EH (cell line): Measurements from ENCODE around the gene GPR37.

Source experiments
- DNase-seq: peaks from one replicate; pipeline ENCODE4 v3.0.0-alpha.2; 2015; ENCODE audit warnings: low read depth

Gene GPR37, protein sequence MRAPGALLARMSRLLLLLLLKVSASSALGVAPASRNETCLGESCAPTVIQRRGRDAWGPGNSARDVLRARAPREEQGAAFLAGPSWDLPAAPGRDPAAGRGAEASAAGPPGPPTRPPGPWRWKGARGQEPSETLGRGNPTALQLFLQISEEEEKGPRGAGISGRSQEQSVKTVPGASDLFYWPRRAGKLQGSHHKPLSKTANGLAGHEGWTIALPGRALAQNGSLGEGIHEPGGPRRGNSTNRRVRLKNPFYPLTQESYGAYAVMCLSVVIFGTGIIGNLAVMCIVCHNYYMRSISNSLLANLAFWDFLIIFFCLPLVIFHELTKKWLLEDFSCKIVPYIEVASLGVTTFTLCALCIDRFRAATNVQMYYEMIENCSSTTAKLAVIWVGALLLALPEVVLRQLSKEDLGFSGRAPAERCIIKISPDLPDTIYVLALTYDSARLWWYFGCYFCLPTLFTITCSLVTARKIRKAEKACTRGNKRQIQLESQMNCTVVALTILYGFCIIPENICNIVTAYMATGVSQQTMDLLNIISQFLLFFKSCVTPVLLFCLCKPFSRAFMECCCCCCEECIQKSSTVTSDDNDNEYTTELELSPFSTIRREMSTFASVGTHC

DNA sequence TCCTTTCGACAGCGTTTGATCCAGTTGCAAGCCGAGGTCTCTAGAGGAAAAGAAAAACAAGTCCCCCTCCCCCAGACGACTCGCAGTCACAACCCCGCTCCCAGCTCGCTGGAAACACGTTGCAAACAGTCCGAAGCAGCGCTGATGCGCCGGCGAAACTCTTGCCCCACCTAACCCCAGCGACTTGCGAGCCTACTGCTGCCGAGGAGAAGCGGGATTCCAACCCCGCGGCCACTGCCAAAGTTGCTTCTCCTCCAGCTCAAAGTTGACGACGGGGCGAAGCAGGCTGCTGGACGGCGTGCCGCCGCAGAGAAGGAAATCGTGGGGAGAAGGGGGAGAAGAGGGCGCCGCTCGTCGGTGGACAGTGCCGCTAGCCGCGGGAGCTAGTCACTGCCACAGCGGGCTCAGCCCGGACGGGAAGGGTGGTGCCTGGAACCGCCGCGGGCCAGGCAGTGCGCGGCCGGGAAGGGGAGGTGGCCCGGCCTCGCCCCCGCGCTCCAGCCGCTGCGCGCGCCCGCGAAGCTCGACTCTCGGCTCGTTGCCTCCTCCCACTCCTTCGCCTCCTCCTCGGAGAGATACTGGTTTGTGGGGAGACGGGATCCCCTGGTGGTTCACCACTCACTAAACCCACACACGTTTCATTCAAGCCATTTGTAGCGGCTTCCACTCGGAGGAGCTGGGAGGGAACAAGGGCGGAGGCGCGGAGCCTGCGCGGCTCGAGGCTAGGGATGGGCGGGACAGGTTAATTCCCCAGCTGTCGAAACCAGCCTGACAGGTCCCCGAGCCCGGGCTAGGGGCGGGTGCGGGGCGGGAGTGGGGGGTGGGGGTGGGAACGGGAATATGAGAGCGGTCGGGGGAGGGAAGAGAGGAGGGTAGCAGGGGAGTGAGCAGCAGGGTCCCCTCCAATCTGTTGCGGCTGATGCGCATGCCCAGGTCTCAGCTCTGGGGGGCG is at the start of gene GPR37:
Gene GPR37 (minus strand): TSS at position 392 of the 952 bp plus-strand sequence. CDS start 816 bp downstream, outside the sequence.
- peak; percentile 56 for DNase-seq

- DNase-seq: no peak
These were observed 48.6 kb upstream of the GPR37 start for GRCh38 chr7:124813994-124814798.

- no peak for DNase-seq
These were observed 47.2 kb upstream of the GPR37 start for GRCh38 chr7:124812764-124813163.

DNA sequence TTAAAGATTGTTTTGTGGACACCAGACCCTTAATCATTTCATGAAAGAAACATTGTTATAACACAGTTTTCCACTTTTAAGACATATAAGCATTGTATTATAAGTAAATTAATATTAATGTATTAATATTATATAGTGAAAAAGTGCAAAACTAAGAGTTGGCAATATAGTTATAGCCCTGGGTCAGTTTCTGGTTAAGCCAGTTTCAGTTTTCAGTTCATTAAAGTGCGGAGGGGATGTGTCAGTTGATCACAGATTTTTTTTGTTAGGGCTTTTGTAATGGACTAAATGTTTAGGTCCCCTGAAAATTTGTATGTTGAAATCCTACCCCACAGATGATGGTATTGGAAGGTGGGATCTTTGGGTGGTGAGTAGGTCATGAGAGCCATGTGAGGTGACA is 45.7 kb upstream of the GPR37 start:
- DNase-seq: no peak

- DNase-seq: no peak
These were observed 45.0 kb upstream of the GPR37 start for GRCh38 chr7:124810605-124811004.

DNA sequence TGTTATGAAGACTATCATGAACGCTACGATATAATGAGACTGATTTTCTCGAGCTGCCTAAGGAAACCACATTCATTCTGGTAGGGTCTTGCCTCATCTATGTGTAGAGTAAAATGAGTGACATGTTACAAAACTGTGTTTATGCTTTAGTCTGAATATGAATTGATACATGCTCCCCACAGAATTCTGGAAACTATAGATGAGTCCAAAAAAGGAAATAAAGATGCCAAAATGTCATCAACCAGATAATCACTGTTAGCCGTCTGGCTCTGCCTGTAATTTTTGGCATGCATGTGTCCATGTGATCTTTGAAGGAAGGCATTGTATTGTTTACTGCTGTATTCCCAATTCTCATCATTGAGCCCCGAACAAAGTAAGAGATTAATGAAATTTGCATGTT is 42.6 kb upstream of the GPR37 start:
- no peak for DNase-seq

DNA sequence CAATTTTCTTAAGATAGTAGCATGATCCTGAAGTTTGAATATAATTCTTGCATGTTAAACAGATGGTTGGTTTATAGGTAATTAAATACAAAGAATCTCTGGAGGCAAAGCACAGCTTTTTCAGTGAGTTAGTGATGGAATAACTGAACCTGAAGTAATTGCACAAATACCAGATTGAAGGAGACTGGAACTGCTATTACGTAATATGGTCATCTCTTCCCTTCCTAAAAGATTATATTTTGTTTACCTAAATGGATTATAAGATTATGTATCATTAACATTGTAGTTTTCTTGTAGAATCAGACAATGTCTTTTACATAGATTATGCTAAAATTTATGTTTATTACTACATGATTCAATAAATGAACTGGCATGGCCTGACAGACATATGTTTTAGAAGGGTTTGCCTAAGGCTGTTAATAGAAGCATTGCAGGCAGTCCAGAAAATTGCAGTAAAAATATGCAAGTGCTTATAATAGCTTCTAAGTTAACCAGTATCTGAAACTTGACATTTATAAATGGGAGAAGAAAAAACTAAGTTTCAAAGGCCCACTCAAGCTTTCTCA is 35.8 kb upstream of the GPR37 start:
- no peak for DNase-seq

- no peak for DNase-seq
These were observed 34.8 kb upstream of the GPR37 start for GRCh38 chr7:124800386-124800785.

- DNase-seq: no peak
These were observed 33.9 kb upstream of the GPR37 start for GRCh38 chr7:124799448-124799847.

GRCh38 chr7:124796771-124797170 is 31.2 kb upstream of the GPR37 start:
- no peak for DNase-seq

DNA sequence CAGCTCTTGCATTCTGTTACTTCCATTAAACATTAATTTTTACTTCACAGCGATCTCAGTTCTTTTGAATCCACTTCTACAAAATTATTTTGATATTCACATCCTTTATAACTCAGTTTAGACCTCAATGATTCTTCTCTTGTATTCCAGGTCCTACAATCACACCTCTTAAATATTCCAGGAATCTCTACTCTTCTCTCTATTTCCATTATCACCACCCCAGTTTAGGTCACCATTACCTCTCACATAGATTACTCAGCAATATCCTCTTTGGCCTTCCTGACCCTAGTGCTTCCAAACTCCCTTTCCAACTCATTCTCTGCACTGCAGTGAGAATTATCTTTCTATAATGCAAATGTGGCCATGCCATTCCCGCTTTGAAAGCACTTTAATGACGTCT is 27.1 kb upstream of the GPR37 start:
- DNase-seq: no peak

- DNase-seq: no peak
These were observed 26.4 kb upstream of the GPR37 start for GRCh38 chr7:124792002-124792401.

- no peak for DNase-seq
These were observed 25.8 kb upstream of the GPR37 start for GRCh38 chr7:124791426-124791825.

DNA sequence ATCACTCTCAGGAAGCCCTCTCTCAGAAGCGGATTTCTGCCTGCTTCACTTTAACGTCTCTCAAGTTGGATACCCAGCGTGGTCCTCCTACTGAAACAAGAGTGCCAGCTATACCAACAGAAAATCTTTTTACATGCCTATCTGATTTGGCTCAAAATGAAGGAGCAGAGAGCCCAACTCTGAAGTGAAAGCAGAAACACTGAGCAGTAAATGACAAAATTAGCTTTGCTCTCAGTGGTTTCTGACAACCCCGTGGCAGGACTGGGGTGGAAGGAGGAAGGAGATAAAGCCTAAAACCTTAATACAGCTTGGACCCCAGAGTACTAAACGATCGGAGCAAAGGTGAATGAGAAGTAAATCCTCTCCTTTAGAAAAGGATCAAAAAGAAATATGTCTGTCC is 25.1 kb upstream of the GPR37 start:
- DNase-seq: no peak

GRCh38 chr7:124785994-124786393 is 20.4 kb upstream of the GPR37 start:
- no peak for DNase-seq

DNA sequence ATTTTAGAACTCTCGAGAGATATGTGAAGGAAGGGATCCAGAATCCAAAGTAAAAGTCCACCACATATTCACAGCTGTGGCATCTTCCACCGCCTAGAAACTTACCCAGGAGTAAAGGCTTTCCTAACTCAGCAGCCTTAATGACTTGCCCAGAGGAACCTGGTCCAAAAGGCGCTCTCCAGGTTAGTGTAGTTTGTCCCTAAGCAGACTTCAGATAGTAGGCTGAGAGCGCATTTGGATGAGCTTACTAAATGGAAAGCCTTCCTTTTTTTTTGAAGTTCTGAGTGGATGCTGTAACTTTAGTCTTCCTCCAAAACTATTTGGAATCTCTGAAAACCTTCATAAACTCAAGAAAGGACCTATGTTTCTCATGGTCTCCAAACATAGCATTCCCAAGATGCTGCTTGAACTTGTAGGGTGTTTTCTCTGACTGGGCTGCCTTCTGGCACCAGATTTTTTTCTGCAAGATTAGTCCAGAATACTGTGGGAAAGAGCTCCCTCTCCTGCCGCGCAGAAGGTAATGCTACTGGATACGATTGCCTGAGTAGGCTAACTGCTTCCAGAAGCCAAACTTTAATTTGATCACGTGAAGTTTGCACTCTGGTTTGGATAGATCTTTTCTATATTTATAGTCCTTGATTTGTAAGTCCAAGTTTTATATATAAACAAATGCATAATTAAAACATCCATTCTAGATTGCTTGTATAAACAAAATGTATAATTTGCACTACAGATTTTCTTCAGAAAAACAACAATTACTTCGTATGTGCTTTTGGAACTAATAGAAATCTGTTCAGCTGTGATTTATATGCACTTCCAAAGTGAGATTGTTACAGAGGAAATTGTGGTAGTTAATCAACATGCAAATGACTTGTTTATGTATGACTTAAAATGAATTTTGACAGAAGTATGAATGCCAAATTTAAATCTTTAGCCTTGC is 19.6 kb upstream of the GPR37 start:
- peak; percentile 57 for DNase-seq

- DNase-seq: no peak
These were observed 17.7 kb upstream of the GPR37 start for GRCh38 chr7:124783271-124783670.

DNA sequence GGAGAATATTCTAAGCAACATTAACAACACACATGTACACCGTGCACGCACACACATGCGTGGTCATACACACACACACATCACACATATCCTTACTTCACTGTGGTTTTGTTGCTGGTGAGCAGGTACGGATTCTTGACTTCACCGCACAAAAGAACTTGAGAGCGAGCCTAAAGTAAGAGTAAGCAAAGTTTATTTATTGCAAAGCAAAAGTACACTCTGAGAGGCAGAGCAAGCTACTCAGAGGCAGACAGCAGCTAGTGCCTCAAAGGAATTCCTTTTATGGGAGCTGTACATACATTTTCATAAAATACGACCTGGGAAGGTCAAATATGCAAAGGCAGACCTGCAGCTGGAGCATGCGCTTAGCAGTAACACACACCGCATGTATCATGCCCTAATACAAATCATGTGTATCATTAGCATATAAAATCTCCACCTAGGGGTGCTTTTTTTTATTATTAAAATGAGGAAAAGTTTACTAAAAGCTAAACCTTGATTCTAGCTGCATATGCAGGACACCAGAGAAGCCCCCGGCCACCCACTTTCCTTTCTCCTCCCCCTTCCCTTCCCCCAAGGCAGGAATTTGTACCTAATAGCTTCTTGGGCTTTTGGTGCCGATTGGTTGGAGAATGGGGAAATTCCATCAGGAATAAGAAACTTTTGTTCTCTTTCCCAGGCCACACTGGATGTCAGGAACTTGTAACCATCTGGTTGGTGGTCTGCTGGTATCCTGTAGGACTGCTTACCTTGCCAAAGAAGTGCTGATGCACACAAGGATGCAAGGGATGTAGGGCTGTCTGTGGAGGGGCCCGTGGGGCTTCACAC is 16.5 kb upstream of the GPR37 start:
- DNase-seq: no peak

GRCh38 chr7:124781418-124781817 is 15.8 kb upstream of the GPR37 start:
- no peak for DNase-seq
